Panc1 (cell line): ENCODE measurements around the gene ELMOD1. TPM values are rescaled to one million over a fixed set of nuclear protein-coding genes. Genes with fewer than 3 reads are reported as not detected.
A peak's percentile ranks its signal among the peaks of the same experiment; 100 is the strongest.

Experiments used
- ATAC-seq: fragments of 200-7000 bp; cut with Tn5 transposase; 2 replicates; pipeline ENCODE4 v1.9.1; 2020; ENCODE audit warnings: mild to moderate bottlenecking, moderate library complexity
- BruUV-seq: library from RNA; stranded (reverse); fragments of 400-500 nt; replicated peaks from 2 replicates; lab custom pipeline; 2021; lab: Mats Ljungman, UMichigan
- CTCF ChIA-PET: fragments of 300-600 bp; sonication (Branson Sonifier 250); formaldehyde crosslinking; loops from one replicate; lab custom pipeline; 2022; ENCODE audit warnings: antibody characterized with exemption; lab: Charles Lee
- POLR2A ChIA-PET: fragments of 300-600 bp; sonication (Branson Sonifier 250); formaldehyde crosslinking; loops from one replicate; lab custom pipeline; 2022; ENCODE audit warnings: antibody characterized with exemption; lab: Charles Lee
- DNase-seq: peaks from one replicate; pipeline ENCODE4 v3.0.0-alpha.2; 2010; ENCODE audit warnings: low read depth, low spot score
- H3K27ac ChIP-seq: 2 replicates; pipeline ENCODE4 v1.5.1; 2011; ENCODE audit warnings: mild to moderate bottlenecking, low read length, inconsistent platforms
- H3K27me3 ChIP-seq: fragments of 200-500 bp; sonication (Bioruptor generic); 2 replicates; pipeline ENCODE4 v1.6.0; 2014; ENCODE audit warnings: low read length, inconsistent platforms; ENCODE audit not compliant: control insufficient read depth, insufficient read depth
- H3K36me3 ChIP-seq: fragments of 200-500 bp; sonication (Bioruptor generic); 2 replicates; pipeline ENCODE4 v1.5.1; 2014; ENCODE audit warnings: inconsistent platforms, mild to moderate bottlenecking, low read length, moderate library complexity; ENCODE audit not compliant: control insufficient read depth, insufficient read depth
- H3K4me1 ChIP-seq: 2 replicates; pipeline ENCODE4 v1.5.1; 2011; ENCODE audit warnings: inconsistent platforms, mild to moderate bottlenecking, low read length, moderate library complexity; ENCODE audit not compliant: control insufficient read depth, insufficient read depth
- H3K4me3 ChIP-seq, 2 experiments: 2 replicates each; pipeline ENCODE4 v1.5.1; 2011 to 2012; ENCODE audit warnings: low read depth in 2 of 2, low read length in 2 of 2, mild to moderate bottlenecking in 2 of 2, inconsistent platforms in 1 of 2, moderate library complexity in 1 of 2
- H3K9me3 ChIP-seq: fragments of 200-500 bp; sonication (Bioruptor generic); 2 replicates; pipeline ENCODE4 v1.5.1; 2014; ENCODE audit warnings: low read depth, mild to moderate bottlenecking, inconsistent platforms, low read length, moderate library complexity; ENCODE audit not compliant: control insufficient read depth, insufficient read depth
- CTCF ChIP-seq: fragments of 450-650 bp; IDR thresholded peaks from 2 replicates; pipeline ENCODE4 v1.5.1; 2017; ENCODE audit warnings: mild to moderate bottlenecking
- POLR2AphosphoS5 ChIP-seq: IDR thresholded peaks from 2 replicates; pipeline ENCODE4 v1.6.1; 2012; ENCODE audit warnings: mild to moderate bottlenecking, low read depth, low read length, moderate library complexity
- REST ChIP-seq, 2 experiments: IDR thresholded peaks; 2 replicates each; pipeline ENCODE4 v1.6.1; 2011 to 2012; ENCODE audit warnings: low read depth in 2 of 2, control low read depth in 1 of 2, low read length in 1 of 2, mild to moderate bottlenecking in 1 of 2, moderate library complexity in 1 of 2; ENCODE audit not compliant: insufficient read depth in 1 of 2
- SIN3A ChIP-seq: IDR thresholded peaks from 2 replicates; pipeline ENCODE4 v1.6.1; 2012; ENCODE audit warnings: low read depth, mild to moderate bottlenecking, low read length, moderate library complexity, borderline replicate concordance; ENCODE audit not compliant: insufficient read depth
- TCF7L2 ChIP-seq: IDR thresholded peaks from 2 replicates; pipeline ENCODE4 v1.6.1; 2011; ENCODE audit warnings: mild to moderate bottlenecking, low read depth, low read length, inconsistent platforms
- in situ Hi-C: cut with HindIII; loops from 2 replicates; pipeline ENCODE4 v1.10.0; 2016; ENCODE audit warnings: low sequenced_read_pairs, low pct_unique_long_range_greater_than_20kb
- intact Hi-C: fragments of 100-400 bp; cut with micrococcal nuclease; formaldehyde crosslinking; loops from one replicate; pipeline ENCODE4 v1.10.0; 2022; ENCODE audit not compliant: unreplicated experiment
- total RNA-seq: library from RNA; stranded (reverse); gene quantifications from one replicate; pipeline ENCODE4 v1.2.1, GENCODE V29; 2021; ENCODE audit not compliant: unreplicated experiment

Gene ELMOD1
- total RNA-seq, 1 experiment from 2014 or later = 2.1 TPM

GRCh38 chr11:107587306-107587979 lies 3.5 kb upstream of the ELMOD1 start:
- TF ChIP-seq CTCF = no peak
- TF ChIP-seq SIN3A = no peak
- no peak for TF ChIP-seq TCF7L2
- DNase-seq (no peak), ATAC-seq (no peak)
- ChIA-PET POLR2A (no interaction called here), CTCF (no interaction called here)
- Histone ChIP-seq H3K4me3 (no peak overlapping the region), H3K36me3 (no peaks in the 10 kb centered on the region), H3K4me1 (peaks cover 6% of the 10 kb centered on the region; the same call in 1 of the 2 replicates), H3K27ac (no peak overlapping the region), H3K9me3 (no peaks in the 10 kb centered on the region), H3K27me3 (peaks cover 7% of the 10 kb centered on the region; the same call in 1 of the 2 replicates)
- in situ Hi-C loops = no loop called here
- BruUV-seq = no TSS peak
- intact Hi-C loops = no loop called here

GRCh38 chr11:107591378-107592230 lies 657 bp downstream of the ELMOD1 start:
- ChIA-PET CTCF (no interaction called here), POLR2A (interaction anchor here (0.6 kb wide), 1 partner anchor 127 kb away, joined by 5 read pairs; no protein-coding TSS in a partner anchor)
- TF ChIP-seq SIN3A (0 out of 2 replicates have a peak, but pooled peaks have one; percentile 49), REST (IDR thresholded peaks at IDR 0.05; ENCODE audit: insufficient read depth in 1 of 2, low read depth in 2 of 2, low read length in 1 of 2) (no peak)
- Histone ChIP-seq H3K4me3 (peak overlapping the region; percentile 58 to 59), H3K9me3 (no peaks in the 10 kb centered on the region), H3K36me3 (no peaks in the 10 kb centered on the region), H3K27ac (no peak overlapping the region), H3K4me1 (peaks cover 7% of the 10 kb centered on the region; the same call in 1 of the 2 replicates), H3K27me3 (peaks cover 11% of the 10 kb centered on the region; the same call in 1 of the 2 replicates)
- in situ Hi-C loops = no loop called here
- no TSS peak for BruUV-seq
- intact Hi-C loops = no loop called here
- ATAC-seq = peak; percentile 65
- no peak for DNase-seq

GRCh38 chr11:107592231-107592590 lies 1.3 kb downstream of the ELMOD1 start:
- Histone ChIP-seq H3K9me3 (no peaks in the 10 kb centered on the region), H3K27ac (no peak overlapping the region), H3K4me3 (peak overlapping the region in 1 of 2 experiments; percentile 58; a peak in 2 of 4 replicates), H3K36me3 (no peaks in the 10 kb centered on the region), H3K27me3 (peaks cover 11% of the 10 kb centered on the region; the same call in 1 of the 2 replicates), H3K4me1 (peaks cover 7% of the 10 kb centered on the region; the same call in 1 of the 2 replicates)
- BruUV-seq = no TSS peak
- in situ Hi-C loops (no loop called here), intact Hi-C loops (no loop called here)
- ATAC-seq (no peak), DNase-seq (no peak)
- CTCF ChIA-PET = no interaction called here
- TF ChIP-seq CTCF = no peak
- no peak for TF ChIP-seq TCF7L2
- TF ChIP-seq POLR2AphosphoS5 = no peak
- TF ChIP-seq SIN3A = no peak
- no peak for TF ChIP-seq REST (IDR thresholded peaks at IDR 0.05; ENCODE audit: insufficient read depth in 1 of 2, low read depth in 2 of 2, low read length in 1 of 2)
- POLR2A ChIA-PET = interaction anchor here (0.6 kb wide), 1 partner anchor 127 kb away, joined by 5 read pairs; no protein-coding TSS in a partner anchor
